ENCODE measurements around the gene SEC22A. TPM values are rescaled to one million over a fixed set of nuclear protein-coding genes. Genes with fewer than 3 reads are reported as not detected.

Gene SEC22A
- total RNA-seq, 1 donor from 2014 or later: 15.4 TPM

- Mint-ChIP-seq H3K4me3 (no peak overlapping the region), H3K27me3 (ENCODE audit: low read depth) (no peaks in the 10 kb centered on the region), H3K9me3 (no peaks in the 10 kb centered on the region), H3K27ac (ENCODE audit: unreplicated experiment) (no peak overlapping the region), H3K4me1 (no peaks in the 10 kb centered on the region), H3K36me3 (ENCODE audit: low read depth) (no peaks in the 10 kb centered on the region)
- DNase-seq (ENCODE audit: low read depth, low spot score): no peak
- TF ChIP-seq CTCF (conservative IDR thresholded peaks at IDR 0.05): no peak
These were observed 92.7 kb downstream of the SEC22A start for GRCh38 chr3:123294296-123294938.

GRCh38 chr3:123295171-123295900 is 93.6 kb downstream of the SEC22A start:
- Mint-ChIP-seq H3K27ac (ENCODE audit: unreplicated experiment) (no peak overlapping the region), H3K9me3 (no peaks in the 10 kb centered on the region), H3K27me3 (ENCODE audit: low read depth) (no peaks in the 10 kb centered on the region), H3K4me1 (no peaks in the 10 kb centered on the region), H3K36me3 (ENCODE audit: low read depth) (no peaks in the 10 kb centered on the region), H3K4me3 (no peak overlapping the region)
- TF ChIP-seq CTCF (conservative IDR thresholded peaks at IDR 0.05): no peak
- DNase-seq (ENCODE audit: low read depth, low spot score): no peak

- H3K9me3 Mint-ChIP-seq: no peaks in the 10 kb centered on the region
- no peak overlapping the region for H3K4me3 Mint-ChIP-seq
- TF ChIP-seq CTCF (conservative IDR thresholded peaks at IDR 0.05): no peak
- no peak for DNase-seq (ENCODE audit: low read depth, low spot score)
- no peaks in the 10 kb centered on the region for H3K4me1 Mint-ChIP-seq
- H3K27ac Mint-ChIP-seq (ENCODE audit: unreplicated experiment): no peak overlapping the region
- no peaks in the 10 kb centered on the region for H3K27me3 Mint-ChIP-seq (ENCODE audit: low read depth)
- H3K36me3 Mint-ChIP-seq (ENCODE audit: low read depth): no peaks in the 10 kb centered on the region
These were observed 94.1 kb downstream of the SEC22A start for GRCh38 chr3:123295901-123296250.

GRCh38 chr3:123296261-123296660 is 94.5 kb downstream of the SEC22A start:
- Mint-ChIP-seq H3K9me3 (no peaks in the 10 kb centered on the region), H3K27ac (ENCODE audit: unreplicated experiment) (no peak overlapping the region), H3K36me3 (ENCODE audit: low read depth) (no peaks in the 10 kb centered on the region), H3K27me3 (ENCODE audit: low read depth) (no peaks in the 10 kb centered on the region), H3K4me1 (no peaks in the 10 kb centered on the region), H3K4me3 (no peak overlapping the region)
- no peak for TF ChIP-seq CTCF (conservative IDR thresholded peaks at IDR 0.05)
- no peak for DNase-seq (ENCODE audit: low read depth, low spot score)

GRCh38 chr3:123296836-123297626 is 95.3 kb downstream of the SEC22A start:
- H3K4me1 Mint-ChIP-seq: no peaks in the 10 kb centered on the region
- H3K9me3 Mint-ChIP-seq: no peaks in the 10 kb centered on the region
- no peak for TF ChIP-seq CTCF (conservative IDR thresholded peaks at IDR 0.05)
- H3K27ac Mint-ChIP-seq (ENCODE audit: unreplicated experiment): no peak overlapping the region
- DNase-seq (ENCODE audit: low read depth, low spot score): no peak
- no peak overlapping the region for H3K4me3 Mint-ChIP-seq
- H3K36me3 Mint-ChIP-seq (ENCODE audit: low read depth): no peaks in the 10 kb centered on the region
- H3K27me3 Mint-ChIP-seq (ENCODE audit: low read depth): no peaks in the 10 kb centered on the region
